Loucy (cell line): ENCODE results near the gene PTPRC.

Experiments
- EZH2phosphoT487 ChIP-seq: fragments of 200-600 bp; IDR thresholded peaks from 2 replicates; pipeline ENCODE4 v1.6.1; 2018; ENCODE audit warnings: antibody characterized with exemption, mild to moderate bottlenecking, moderate library complexity, borderline replicate concordance
- TF ChIP-seq, protein P1 (sequence below): fragments of 200-600 bp; sonication (generic); conservative IDR thresholded peaks from 2 replicates; pipeline ENCODE4 v1.5.1; 2014; ENCODE audit warnings: mild to moderate bottlenecking, antibody characterized with exemption, low read length

DNA sequence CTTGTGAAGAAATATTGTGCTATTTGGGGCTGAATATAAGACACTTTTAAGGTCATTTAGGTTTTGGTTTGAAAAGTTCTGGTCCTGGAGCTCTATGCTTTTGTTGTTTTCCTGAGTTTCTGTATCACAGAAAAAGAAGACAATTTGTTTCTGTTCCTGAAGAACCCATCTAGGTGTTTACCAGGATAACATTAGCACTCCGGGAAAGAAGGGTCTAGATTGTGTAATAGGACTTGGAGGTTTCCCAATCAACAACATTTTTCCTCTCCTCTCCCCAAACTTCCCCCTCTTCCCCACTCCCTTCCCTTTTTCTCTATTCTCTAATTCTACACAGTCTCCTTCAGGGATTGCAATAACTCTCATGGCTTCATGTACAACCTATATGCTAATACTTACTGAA is 78.7 kb downstream of the PTPRC start:
- TF ChIP-seq, protein P1, sequence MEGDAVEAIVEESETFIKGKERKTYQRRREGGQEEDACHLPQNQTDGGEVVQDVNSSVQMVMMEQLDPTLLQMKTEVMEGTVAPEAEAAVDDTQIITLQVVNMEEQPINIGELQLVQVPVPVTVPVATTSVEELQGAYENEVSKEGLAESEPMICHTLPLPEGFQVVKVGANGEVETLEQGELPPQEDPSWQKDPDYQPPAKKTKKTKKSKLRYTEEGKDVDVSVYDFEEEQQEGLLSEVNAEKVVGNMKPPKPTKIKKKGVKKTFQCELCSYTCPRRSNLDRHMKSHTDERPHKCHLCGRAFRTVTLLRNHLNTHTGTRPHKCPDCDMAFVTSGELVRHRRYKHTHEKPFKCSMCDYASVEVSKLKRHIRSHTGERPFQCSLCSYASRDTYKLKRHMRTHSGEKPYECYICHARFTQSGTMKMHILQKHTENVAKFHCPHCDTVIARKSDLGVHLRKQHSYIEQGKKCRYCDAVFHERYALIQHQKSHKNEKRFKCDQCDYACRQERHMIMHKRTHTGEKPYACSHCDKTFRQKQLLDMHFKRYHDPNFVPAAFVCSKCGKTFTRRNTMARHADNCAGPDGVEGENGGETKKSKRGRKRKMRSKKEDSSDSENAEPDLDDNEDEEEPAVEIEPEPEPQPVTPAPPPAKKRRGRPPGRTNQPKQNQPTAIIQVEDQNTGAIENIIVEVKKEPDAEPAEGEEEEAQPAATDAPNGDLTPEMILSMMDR: no peak
- no peak for TF ChIP-seq EZH2phosphoT487
